Upper lobe of left lung (tissue), 6 donors: Measurements from ENCODE around the gene HPDL. TPM values are rescaled to one million over a fixed set of nuclear protein-coding genes. Genes with fewer than 3 reads are reported as not detected.

Experiments used
- ATAC-seq, 2 donors: fragments of 200-7000 bp; cut with Tn5 transposase; one replicate each; pipeline ENCODE4 v1.9.1; 2022; ENCODE audit warnings: mild to moderate bottlenecking in 2 of 2, moderate library complexity in 2 of 2; ENCODE audit not compliant: low FRiP score in 2 of 2
- DNase-seq, 2 donors: peaks; one replicate each; pipeline ENCODE4 v3.0.0-alpha.2; 2019 to 2020
- H3K27ac ChIP-seq, 4 donors: fragments of 200-600 bp; sonication (generic); one replicate each; pipeline ENCODE4 v1.5.1; 2016 to 2019
- H3K27me3 ChIP-seq, 4 donors: fragments of 200-600 bp; sonication (generic); one replicate each; pipeline ENCODE4 v1.5.1; 2017 to 2019
- H3K36me3 ChIP-seq, 4 donors: fragments of 200-600 bp; sonication (generic); one replicate each; pipeline ENCODE4 v1.5.1; 2016 to 2019
- H3K4me1 ChIP-seq, 4 donors: fragments of 200-600 bp; sonication (generic); one replicate each; pipeline ENCODE4 v1.5.1; 2018 to 2019
- H3K4me3 ChIP-seq, 4 donors: fragments of 200-600 bp; sonication (generic); one replicate each; pipeline ENCODE4 v1.5.1; 2017 to 2019; ENCODE audit warnings: mild to moderate bottlenecking in 2 of 4, moderate library complexity in 1 of 4
- H3K9me3 ChIP-seq, 4 donors: fragments of 200-600 bp; sonication (generic); one replicate each; pipeline ENCODE4 v1.5.1; 2018 to 2019
- EP300 ChIP-seq, 4 donors: sonication (generic); formaldehyde crosslinking; IDR thresholded peaks; one replicate each; pipeline ENCODE4 v1.5.1; 2017; ENCODE audit warnings: antibody characterized with exemption in 4 of 4, control low read depth in 2 of 4
- POLR2A ChIP-seq, 4 donors: fragments of 450-650 bp; IDR thresholded peaks; one replicate each; pipeline ENCODE4 v1.5.1; 2016 to 2017; ENCODE audit warnings: antibody characterized with exemption in 4 of 4, mild to moderate bottlenecking in 2 of 4
- POLR2AphosphoS5 ChIP-seq, 2 donors: sonication (generic); formaldehyde crosslinking; IDR thresholded peaks; one replicate each; pipeline ENCODE4 v1.5.1; 2017; ENCODE audit warnings: antibody characterized with exemption in 2 of 2
- WGBS, 2 donors: methylation state at CpG; one replicate each; pipeline ENCODE4 v1.1.5; 2017 to 2018; 5-methylcytosine and 5-hydroxymethylcytosine counted together
- total RNA-seq, 6 donors: library from RNA; depleted of rRNA in 4 of 6; stranded (reverse); fragments of >200 nt in 4 of 6; gene quantifications; one replicate each; pipeline versions ENCODE4 v1.1.0 to v1.2.1, GENCODE V29; 2016 to 2021
- TF ChIP-seq, protein P1 (sequence below), 6 experiments: fragments of 450-650 bp in 4 of 6; fragments of 200-600 bp in 2 of 6; sonication (generic) in 2 of 6; IDR thresholded peaks; one replicate each; pipeline ENCODE4 v1.5.1; 2016 to 2019; ENCODE audit warnings: antibody characterized with exemption in 6 of 6
- donor health status: DM: no; HTN: no; CAD: no; lungs with moderate emphysema.
- donor health status: DM: no; HTN: yes; CAD: no; lungs with severe emphysema.

The HPDL gene
- total RNA-seq, 6 donors from 2014 or later, result 0.30 to 1.3 (median 0.37) TPM; not detected in 3

DNA sequence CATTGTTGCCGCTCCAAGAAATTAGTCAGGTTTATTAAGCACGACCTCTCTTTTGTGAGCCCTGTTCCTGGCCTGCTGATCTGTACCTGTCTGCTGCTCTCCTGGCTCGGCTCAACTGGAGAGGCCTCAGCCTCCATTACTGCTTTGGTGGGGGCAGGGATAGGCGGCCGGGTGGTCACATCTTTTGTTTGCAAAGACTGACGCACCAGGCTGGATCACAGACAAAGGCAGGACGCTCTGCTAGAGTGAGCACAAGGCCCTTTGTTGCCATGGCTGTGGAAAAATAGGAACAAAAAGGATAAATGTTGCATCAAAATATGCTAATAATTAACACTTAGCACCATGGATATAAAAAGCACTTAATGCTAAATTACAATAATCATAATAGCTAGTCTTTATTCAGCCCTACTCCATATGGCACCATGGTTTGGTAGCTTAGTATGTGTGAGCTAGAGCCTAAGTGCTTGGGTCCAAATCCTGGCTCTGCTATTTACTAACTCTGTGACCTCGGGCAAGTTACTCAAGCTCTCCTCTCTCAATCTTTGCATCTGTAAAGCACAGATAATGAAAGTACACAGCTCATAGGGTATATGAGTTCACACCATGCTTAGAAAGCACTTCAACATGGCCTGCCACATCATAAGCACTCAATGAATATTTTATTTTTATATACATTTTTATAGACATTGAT lies 28.9 kb upstream of the HPDL start:
- Histone ChIP-seq H3K4me1 (peaks cover 0 to 3% (median 2%) of the 10 kb centered on the region in 4 donors), H3K27ac (no peak overlapping the region), H3K4me3 (no peak overlapping the region), H3K36me3 (no peaks in the 10 kb centered on the region), H3K9me3 (no peaks in the 10 kb centered on the region), H3K27me3 (no peaks in the 10 kb centered on the region)
- TF ChIP-seq, protein P1, sequence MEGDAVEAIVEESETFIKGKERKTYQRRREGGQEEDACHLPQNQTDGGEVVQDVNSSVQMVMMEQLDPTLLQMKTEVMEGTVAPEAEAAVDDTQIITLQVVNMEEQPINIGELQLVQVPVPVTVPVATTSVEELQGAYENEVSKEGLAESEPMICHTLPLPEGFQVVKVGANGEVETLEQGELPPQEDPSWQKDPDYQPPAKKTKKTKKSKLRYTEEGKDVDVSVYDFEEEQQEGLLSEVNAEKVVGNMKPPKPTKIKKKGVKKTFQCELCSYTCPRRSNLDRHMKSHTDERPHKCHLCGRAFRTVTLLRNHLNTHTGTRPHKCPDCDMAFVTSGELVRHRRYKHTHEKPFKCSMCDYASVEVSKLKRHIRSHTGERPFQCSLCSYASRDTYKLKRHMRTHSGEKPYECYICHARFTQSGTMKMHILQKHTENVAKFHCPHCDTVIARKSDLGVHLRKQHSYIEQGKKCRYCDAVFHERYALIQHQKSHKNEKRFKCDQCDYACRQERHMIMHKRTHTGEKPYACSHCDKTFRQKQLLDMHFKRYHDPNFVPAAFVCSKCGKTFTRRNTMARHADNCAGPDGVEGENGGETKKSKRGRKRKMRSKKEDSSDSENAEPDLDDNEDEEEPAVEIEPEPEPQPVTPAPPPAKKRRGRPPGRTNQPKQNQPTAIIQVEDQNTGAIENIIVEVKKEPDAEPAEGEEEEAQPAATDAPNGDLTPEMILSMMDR (IDR thresholded peaks at IDR 0.05), result no peak
- TF ChIP-seq EP300 (IDR thresholded peaks at IDR 0.05) (no peak), POLR2AphosphoS5 (IDR thresholded peaks at IDR 0.05) (no peak), POLR2A (IDR thresholded peaks at IDR 0.05) (no peak)
- 75 to 81% methylated on average over 8 of the region's 8 CpGs for WGBS, 2 donors
- DNase-seq (no peak), ATAC-seq (no peak)

DNA sequence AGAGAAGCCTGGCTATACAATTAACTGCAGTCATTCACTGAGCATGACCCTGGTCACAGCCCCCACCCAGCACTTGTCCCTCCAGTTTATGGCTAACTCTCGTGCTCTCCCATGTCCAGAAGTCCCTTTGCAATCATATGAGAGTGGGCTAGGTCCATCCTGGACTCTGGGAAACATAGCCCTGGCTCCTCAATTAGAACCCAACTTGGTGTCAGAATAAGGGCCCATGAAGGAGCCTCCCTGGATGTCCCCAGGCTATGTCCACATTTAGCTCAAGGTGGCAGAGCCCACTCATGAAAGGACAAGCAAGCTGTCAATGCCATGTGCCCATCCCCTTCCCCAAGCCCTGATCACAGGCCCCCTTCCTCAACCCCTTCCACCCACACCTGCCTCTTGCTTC lies 27.4 kb upstream of the HPDL start:
- ATAC-seq, result no peak
- Histone ChIP-seq H3K9me3 (no peaks in the 10 kb centered on the region), H3K4me1 (peaks cover 2 to 8% (median 6%) of the 10 kb centered on the region in 4 donors), H3K27ac (no peak overlapping the region), H3K36me3 (no peaks in the 10 kb centered on the region), H3K27me3 (no peaks in the 10 kb centered on the region), H3K4me3 (no peak overlapping the region)
- DNase-seq, result no peak
- TF ChIP-seq POLR2A (IDR thresholded peaks at IDR 0.05) (no peak), EP300 (IDR thresholded peaks at IDR 0.05) (no peak), POLR2AphosphoS5 (IDR thresholded peaks at IDR 0.05) (no peak)
- TF ChIP-seq, protein P1 (IDR thresholded peaks at IDR 0.05), result no peak
- 90% methylated on average over 1 of the region's 1 CpG; no CpG with 5 or more reads in 1 of the 2 donors for WGBS, 2 donors

DNA sequence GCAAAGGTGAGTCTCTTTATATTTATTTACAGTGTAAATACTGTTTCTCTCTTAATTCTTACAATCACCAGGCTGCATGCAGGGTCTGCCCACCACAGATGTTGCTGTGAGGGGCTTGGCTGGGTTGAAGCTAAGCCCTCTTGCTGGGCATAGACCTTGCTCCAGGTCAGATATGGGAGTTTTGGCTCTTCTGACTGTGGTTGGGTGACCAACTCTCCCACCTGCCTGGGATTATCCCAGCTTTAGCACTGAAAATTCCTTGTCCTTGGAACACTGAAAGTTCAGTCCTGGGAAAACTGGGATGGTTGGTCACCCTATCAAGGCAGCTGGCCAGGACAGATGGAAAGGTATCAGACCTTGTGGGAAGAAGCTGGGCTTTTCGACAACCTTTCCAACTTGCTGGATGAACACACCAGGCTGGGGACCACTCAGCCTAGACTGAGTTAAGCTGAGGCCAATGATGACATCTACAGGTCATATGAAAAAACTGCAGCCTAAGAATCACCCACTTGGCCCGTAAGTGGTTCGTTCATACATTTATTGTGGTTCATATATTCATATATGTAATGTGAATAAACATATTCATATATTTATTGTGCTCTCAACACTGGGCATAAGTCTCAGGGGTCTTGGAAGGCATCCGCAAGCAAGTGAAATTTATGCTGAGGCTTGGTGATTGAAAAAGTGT lies 26.6 kb upstream of the HPDL start:
- 9% methylated on average over 4 of the region's 4 CpGs for WGBS, 2 donors
- no peaks in the 10 kb centered on the region for H3K9me3 ChIP-seq
- H3K27me3 ChIP-seq, result no peaks in the 10 kb centered on the region
- no peak overlapping the region for H3K4me3 ChIP-seq
- H3K36me3 ChIP-seq, result no peaks in the 10 kb centered on the region
- DNase-seq (peak in 1 of 2 donors; percentile 43), ATAC-seq (peak in 1 of 2 donors; percentile 34)
- TF ChIP-seq EP300 (IDR thresholded peaks at IDR 0.05), result no peak
- TF ChIP-seq POLR2AphosphoS5 (IDR thresholded peaks at IDR 0.05), result no peak
- TF ChIP-seq POLR2A (IDR thresholded peaks at IDR 0.05), result no peak
- TF ChIP-seq, protein P1 (IDR thresholded peaks at IDR 0.05), result peak; percentile 58 to 76 (median 68)
- H3K27ac ChIP-seq, result no peak overlapping the region
- peaks cover 9 to 14% (median 13%) of the 10 kb centered on the region in 4 donors for H3K4me1 ChIP-seq

DNA sequence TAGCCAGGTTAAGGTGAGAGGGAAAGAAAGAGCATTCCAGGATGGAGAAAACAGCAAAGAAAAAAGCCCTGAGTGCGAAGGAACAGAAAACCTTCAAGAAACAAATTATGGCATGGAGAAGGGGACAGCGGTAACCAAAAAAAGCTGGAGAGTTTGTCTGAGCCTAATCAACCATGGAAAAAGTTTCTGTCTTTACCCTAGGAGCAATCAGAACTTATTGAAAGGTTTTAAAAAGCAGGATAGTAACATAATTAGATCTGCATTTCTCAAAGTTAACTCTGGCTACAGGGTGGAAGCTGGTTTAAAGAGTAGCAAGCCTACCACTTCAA lies 26.1 kb upstream of the HPDL start:
- Histone ChIP-seq H3K9me3 (no peaks in the 10 kb centered on the region), H3K4me3 (no peak overlapping the region), H3K27ac (no peak overlapping the region), H3K27me3 (no peaks in the 10 kb centered on the region), H3K4me1 (peaks cover 9 to 14% (median 13%) of the 10 kb centered on the region in 4 donors), H3K36me3 (no peaks in the 10 kb centered on the region)
- ATAC-seq (no peak), DNase-seq (no peak)
- WGBS, 2 donors, result 59 to 75% methylated on average over 2 of the region's 2 CpGs
- TF ChIP-seq EP300 (IDR thresholded peaks at IDR 0.05), result no peak
- no peak for TF ChIP-seq POLR2AphosphoS5 (IDR thresholded peaks at IDR 0.05)
- TF ChIP-seq POLR2A (IDR thresholded peaks at IDR 0.05), result no peak
- TF ChIP-seq, protein P1 (IDR thresholded peaks at IDR 0.05), result no peak
